ENCODE results near the gene HBG1.
"Not testable (repeated sequence)": the region's sequence is repeated elsewhere in the genome, so short reads cannot be mapped to it uniquely, and the experiment has no call there.

DNA sequence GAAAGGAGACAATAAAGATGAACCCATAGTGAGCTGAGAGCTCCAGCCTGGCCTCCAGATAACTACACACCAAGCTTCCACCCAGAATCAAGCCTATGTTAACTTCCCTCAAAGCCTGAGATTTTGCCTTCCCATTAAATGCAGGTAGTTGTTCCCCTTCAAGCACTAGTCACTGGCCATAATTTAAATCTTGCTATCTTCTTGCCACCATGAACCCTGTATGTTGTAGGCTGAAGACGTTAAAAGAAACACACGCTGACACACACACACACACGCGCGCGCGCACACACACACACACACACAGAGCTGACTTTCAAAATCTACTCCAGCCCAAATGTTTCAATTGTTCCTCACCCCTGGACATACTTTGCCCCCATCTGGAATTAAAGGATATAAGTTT lies 1.2 kb downstream of the HBG1 start:
- not testable (repeated sequence) for TF ChIP-seq POLR2A, CTCF (IDR thresholded peaks at IDR 0.05)
